ENCODE results near the gene LRMDA.
A peak's percentile ranks its signal among the peaks of the same experiment; 100 is the strongest.

Gene LRMDA

DNA sequence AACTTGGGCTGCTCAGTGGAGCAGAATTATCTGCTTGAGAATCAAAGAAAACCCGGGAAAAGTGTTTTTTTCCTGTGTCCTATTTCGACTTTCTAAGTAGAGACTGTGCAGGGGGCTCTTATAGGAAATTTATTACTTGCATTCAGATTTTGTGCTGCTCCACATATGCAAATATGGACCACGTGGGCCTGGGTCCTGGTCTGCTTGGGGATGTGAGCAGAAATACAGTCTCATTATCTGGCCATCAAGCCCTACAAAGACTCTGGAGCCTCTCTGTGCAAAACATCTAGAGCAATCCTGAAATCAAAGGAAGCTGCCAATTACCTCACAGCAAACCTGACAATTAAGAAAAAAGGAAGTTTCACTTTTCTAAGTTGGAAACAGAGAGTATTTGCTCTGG lies 216.9 kb downstream of the LRMDA start:
- Histone ChIP-seq H3K27ac (no peak overlapping the region), H3K4me3 (no peak overlapping the region)
- TF ChIP-seq, protein P1, sequence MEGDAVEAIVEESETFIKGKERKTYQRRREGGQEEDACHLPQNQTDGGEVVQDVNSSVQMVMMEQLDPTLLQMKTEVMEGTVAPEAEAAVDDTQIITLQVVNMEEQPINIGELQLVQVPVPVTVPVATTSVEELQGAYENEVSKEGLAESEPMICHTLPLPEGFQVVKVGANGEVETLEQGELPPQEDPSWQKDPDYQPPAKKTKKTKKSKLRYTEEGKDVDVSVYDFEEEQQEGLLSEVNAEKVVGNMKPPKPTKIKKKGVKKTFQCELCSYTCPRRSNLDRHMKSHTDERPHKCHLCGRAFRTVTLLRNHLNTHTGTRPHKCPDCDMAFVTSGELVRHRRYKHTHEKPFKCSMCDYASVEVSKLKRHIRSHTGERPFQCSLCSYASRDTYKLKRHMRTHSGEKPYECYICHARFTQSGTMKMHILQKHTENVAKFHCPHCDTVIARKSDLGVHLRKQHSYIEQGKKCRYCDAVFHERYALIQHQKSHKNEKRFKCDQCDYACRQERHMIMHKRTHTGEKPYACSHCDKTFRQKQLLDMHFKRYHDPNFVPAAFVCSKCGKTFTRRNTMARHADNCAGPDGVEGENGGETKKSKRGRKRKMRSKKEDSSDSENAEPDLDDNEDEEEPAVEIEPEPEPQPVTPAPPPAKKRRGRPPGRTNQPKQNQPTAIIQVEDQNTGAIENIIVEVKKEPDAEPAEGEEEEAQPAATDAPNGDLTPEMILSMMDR (IDR thresholded peaks at IDR 0.05) = no peak
- no peak for DNase-seq (ENCODE audit: low spot score)

DNA sequence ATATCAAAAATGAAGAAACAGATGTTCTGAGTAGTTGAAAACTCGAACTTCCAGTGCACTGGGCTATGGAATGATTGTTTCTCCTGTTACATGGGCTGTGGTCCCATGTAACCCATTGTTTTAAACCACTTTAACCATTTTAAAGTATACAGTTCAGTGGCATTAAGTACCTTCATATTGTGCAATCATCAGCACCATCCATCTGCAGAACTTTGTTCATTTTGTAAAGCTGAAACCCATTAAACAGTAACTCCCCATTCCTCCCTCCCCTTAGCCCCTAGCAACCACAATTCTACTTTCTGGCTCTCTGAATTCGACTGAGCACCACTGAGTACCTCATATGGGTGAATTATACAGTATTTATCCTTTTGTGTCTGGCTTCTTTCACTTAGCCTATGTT lies 217.4 kb downstream of the LRMDA start:
- no peak overlapping the region for H3K4me3 ChIP-seq
- no peak for DNase-seq (ENCODE audit: low spot score)
- TF ChIP-seq, protein P1 (IDR thresholded peaks at IDR 0.05) = no peak
- no peak overlapping the region for H3K27ac ChIP-seq

DNA sequence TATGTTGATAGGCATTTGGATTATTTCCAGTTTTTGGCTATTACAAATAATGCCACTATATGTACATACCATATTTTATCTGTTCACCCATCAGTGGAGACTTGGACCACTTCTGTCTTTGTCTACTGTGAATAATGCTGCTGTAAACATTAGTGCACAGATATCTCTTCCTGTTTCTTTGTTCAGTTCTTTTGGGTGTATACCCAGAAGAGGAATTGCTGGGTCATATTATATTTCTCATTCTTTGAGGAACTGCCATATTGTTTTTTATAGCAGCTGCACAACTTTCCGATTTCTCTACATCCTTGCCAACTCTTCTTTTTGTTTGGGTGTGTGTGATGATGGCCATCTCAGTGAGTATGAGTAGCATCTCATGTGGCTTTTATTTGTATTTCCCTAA lies 218.0 kb downstream of the LRMDA start:
- TF ChIP-seq, protein P1 (IDR thresholded peaks at IDR 0.05) = no peak
- H3K4me3 ChIP-seq = no peak overlapping the region
- DNase-seq (ENCODE audit: low spot score) = no peak
- H3K27ac ChIP-seq = no peak overlapping the region

DNA sequence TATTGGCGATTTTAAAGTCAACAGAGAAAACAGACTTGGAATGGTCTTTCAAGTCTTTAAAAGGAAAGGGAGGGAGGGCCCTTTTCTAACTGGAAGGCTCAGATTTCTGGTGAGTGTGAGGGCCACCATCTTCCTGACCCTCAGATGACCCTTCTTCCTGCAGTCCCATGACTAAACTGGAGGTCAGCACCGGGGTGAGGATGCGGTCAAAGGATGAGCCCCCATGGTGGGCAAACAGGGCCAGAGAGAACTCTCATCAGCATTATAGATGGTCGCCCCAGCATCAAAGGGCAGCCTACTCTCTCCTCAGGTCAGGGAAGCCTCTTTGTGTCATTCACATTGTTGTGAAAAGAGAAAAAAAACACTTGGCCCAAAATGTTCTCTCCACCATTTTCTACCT lies 219.2 kb downstream of the LRMDA start:
- TF ChIP-seq, protein P1 (IDR thresholded peaks at IDR 0.05) = no peak
- Histone ChIP-seq H3K4me3 (no peak overlapping the region), H3K27ac (no peak overlapping the region)

DNA sequence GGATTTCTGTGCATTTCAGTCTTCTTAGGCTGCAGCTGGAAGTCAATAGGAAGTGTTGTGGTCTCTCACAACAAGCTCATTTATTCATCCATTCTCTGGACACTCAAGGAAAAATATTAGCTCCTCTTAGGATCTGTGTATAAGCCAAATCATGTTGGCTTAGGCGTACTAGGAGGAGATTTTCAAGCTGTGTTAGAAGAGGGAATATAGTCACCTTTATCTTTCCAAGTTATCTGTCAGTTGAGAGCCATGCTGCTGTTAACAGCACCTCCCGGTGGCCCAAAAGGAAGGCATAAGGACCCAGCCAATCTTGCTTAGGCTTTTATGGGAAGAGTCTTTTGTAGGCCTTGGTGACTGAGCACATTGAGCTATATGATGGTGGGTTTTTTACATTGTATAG lies 220.0 kb downstream of the LRMDA start:
- Histone ChIP-seq H3K27ac (peak overlapping the region in 1 of 2 donors; percentile 28), H3K4me3 (no peak overlapping the region)
- DNase-seq (ENCODE audit: low spot score) = no peak
- TF ChIP-seq, protein P1 (IDR thresholded peaks at IDR 0.05) = no peak

More for the DNA sequence above, 219.2 kb downstream of the LRMDA start:
- DNase-seq (ENCODE audit: low spot score) = no peak

DNA sequence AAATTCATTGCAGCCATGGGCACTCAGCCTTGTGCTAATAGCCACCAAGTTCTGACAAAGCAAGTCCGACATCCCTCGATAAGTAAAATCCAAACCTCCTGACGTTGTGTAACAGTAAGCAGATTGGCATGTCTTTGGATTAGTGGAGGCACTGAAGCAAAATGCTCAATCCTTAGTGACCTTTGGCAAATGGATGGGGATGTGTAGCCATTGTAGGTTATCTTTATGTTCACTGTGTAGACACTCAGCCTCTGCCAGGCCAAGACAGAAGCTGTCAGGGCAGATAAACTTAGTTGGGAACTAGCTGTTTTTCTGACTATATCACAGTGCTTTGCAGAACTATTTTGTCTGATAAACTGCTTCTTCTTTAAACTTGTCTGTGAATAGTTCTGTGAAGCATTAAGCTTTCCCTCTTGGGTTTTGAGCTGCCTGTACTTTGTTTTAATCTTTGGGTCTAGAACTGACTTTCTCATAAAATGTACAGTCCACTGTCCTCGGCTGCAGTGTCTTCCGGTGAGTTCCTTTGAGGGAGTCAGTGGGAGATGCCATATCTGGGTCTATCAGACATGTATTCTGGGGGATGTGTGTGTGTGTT lies 220.8 kb downstream of the LRMDA start:
- DNase-seq (ENCODE audit: low spot score) = no peak
- TF ChIP-seq, protein P1 (IDR thresholded peaks at IDR 0.05) = no peak

DNA sequence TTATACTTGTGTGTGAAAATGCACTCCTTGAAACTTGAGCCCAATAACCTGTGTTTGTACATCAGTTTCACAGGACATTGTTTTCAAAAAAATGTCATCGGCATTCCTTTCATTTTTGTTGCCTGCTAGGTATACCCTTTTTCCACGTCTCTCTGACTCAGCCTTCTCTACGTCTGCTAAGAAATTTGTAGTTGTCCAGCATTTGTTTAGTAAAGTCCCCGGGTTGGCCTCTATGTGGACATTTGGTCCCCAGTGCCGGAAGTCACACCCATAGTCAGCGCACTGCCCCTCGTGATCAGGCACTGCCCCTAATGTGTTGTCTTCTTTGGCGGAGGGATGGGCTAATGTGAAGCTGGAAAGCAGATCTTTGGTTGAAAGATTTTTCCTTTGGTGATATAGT lies 222.3 kb downstream of the LRMDA start:
- Histone ChIP-seq H3K27ac (peak overlapping the region; percentile 51 to 58), H3K4me3 (no peak overlapping the region)
- DNase-seq (ENCODE audit: low spot score) = no peak
- TF ChIP-seq, protein P1 (IDR thresholded peaks at IDR 0.05) = no peak

More for the DNA sequence above, 220.8 kb downstream of the LRMDA start:
- Histone ChIP-seq H3K4me3 (no peak overlapping the region), H3K27ac (peak overlapping the region in 1 of 2 donors; percentile 28)

Data from coronary artery (tissue), 2 donors.